Bone marrow (tissue), 2 donors: Measurements from ENCODE around the gene SLC25A47.

Experiments
- DNase-seq, 2 donors: peaks; one replicate each; lab custom pipeline; 2025; lab: John Stamatoyannopoulos, UW

The SLC25A47 gene

GRCh38 chr14:100375963-100376735 lies 53.0 kb downstream of the SLC25A47 start, which contains the start of gene WDR25:
WDR25 (plus strand) TSS chr14:100376485.
- peak; percentile 82 to 84 for DNase-seq

GRCh38 chr14:100376751-100377171 lies 53.6 kb downstream of the SLC25A47 start:
- no peak for DNase-seq
